GM18499 (cell line): ENCODE results near the gene IFIT2.
A peak's percentile ranks its signal among the peaks of the same experiment; 100 is the strongest.
"Not testable (repeated sequence)": the region's sequence is repeated elsewhere in the genome, so short reads cannot be mapped to it uniquely, and the experiment has no call there.

Source experiments
- ATAC-seq: cut with Tn5 transposase; IDR thresholded peaks from one replicate; pipeline ENCODE4 v1.9.1; 2021; ENCODE audit warnings: moderate number of reproducible peaks; ENCODE audit not compliant: insufficient read depth, unreplicated experiment

IFIT2 gene, protein sequence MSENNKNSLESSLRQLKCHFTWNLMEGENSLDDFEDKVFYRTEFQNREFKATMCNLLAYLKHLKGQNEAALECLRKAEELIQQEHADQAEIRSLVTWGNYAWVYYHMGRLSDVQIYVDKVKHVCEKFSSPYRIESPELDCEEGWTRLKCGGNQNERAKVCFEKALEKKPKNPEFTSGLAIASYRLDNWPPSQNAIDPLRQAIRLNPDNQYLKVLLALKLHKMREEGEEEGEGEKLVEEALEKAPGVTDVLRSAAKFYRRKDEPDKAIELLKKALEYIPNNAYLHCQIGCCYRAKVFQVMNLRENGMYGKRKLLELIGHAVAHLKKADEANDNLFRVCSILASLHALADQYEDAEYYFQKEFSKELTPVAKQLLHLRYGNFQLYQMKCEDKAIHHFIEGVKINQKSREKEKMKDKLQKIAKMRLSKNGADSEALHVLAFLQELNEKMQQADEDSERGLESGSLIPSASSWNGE

DNA sequence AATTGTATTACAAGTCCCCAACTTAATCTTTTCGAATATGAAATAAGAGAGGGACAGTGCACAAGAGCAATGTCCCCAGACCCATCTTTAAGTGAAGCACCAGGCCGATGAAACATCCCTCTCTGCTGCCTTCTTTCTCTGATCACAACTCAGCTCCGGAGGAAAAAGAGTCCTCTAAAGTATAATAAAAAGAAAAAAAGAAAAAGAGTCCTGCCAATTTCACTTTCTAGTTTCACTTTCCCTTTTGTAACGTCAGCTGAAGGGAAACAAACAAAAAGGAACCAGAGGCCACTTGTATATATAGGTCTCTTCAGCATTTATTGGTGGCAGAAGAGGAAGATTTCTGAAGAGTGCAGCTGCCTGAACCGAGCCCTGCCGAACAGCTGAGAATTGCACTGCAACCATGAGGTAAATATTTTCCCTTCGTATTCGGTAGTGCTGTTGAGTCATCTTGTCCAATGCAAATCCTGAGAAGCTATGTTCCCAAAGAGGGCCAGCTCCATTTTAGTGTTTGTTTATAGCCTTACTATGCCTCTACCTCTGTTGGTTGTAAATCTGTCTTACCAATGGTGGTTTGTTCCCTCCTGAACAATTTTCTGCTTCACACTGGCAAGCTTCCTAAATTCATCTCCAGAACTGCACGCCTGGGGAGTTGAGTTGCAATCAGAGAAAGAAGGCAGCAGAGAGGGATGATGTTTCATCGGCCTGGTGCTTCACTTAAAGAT lies at the start of gene IFIT2:
Gene IFIT2, plus strand, starts transcription at position 326 of the 725 bp plus-strand sequence. Its CDS starts 78 bp downstream, at position 404.
- peak; percentile 80 for ATAC-seq

DNA sequence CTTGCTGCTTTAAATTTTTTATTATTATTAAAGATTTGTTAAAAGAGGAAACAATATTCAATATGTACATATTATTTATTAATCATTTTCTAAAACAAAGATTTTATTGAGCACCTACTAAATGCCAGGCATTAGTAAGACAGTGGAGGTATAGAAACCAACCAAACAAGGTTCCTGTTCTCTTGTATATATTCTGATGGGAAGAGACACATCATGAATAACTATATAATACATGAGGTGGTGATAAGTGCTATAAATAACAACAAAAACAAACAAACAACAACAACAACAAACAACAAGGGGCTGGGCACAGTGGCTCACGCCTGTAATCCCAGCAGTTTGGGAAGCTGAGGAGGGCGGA lies 49.6 kb upstream of the IFIT2 start:
- no peak for ATAC-seq

DNA sequence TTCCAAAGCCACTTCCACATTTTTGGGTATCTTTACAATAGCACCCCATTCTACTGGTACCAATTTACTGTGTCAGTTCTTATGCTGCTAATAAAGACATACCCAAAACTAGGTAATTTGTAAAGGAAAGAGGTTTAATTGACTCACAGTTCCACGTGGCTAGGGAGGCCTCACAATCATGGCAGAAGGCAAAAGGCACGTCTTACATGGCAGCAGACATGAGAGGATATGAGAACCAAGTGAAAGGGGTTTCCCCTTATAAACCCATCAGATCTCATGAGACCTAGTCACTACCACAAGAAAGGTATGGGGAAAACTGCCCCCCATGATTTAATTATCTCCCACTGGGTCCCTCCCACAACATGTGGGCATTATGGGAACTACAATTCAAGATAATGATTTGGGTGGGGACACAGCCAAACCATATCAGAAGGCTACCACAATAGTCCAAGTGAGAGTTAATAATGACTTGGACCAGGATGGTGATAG lies 46.7 kb upstream of the IFIT2 start:
- ATAC-seq, result not testable (repeated sequence)

DNA sequence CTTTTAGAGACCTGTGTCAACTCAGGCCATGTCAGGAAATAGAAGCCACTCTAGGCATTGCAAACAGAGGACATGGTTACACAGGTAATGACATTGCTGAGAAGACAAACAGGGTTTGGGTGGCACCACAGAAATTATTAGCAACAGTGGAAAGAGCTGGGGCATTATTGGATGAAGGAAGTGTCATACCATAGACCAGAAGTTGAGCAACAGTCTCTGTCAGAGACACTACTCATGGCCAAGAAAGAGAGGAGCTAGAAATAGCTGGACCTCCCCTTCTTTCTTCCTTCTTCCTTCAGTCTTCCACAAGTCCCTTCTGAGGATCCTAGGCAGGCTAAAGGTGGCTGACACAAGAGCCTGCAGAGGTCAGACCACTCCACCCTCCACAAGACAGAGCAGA lies 46.1 kb upstream of the IFIT2 start:
- no peak for ATAC-seq

DNA sequence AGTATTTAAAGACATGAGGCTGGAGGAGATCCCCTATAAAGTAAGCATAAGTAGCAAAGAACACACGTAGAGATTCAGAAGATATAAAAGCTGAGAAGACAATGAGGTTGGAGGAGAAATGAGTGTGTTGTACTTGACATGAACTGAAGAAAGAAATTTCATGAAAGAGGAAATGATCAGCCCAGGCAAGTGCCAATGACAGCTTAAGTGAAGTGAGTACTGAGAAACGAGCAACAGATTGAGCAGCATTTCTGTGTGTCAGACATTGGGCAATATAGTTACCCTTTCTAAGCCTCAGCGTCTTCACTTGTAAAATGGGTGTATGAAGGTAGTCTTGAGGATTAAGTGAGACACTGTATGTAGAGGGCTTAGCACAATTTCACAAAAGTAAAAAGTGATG lies 45.5 kb upstream of the IFIT2 start:
- ATAC-seq, result no peak

DNA sequence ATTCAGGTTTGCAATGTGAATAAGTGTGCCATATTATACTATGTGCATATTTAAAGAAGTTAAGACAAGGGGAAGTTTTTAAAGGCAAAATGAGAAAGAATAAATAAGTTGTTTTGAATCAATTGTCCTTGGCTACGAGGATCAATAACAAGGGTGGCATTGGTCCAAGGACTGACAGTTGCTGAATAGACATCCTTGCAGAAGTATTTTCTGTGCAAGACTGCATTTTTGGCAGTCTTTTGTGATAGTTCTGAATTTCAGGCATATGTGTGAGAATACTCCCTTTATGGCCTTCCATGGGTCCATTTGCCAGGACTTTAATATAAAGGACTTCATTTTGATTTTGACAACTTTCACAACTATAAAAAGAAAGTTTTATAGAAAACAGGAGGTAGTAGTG lies 44.9 kb upstream of the IFIT2 start:
- ATAC-seq, result no peak

DNA sequence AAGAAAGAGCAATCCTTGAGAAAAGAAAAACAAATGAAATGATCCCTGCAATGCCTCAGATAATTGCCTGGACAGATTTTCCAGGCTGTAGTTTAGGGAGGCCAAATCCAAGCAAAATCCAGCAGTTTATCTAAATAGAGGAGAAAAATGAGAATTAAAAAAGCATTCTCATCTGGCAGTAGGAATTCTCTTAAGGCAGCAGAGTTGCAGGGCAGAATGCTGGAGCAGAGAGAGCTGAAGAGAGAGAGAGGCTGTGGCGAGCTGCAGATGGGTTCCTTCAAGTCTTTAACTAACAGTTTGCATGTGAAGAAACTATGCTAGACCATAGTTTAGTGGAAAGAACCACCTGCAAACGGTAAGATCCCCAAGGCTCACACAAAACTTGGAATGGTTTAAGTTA lies 44.3 kb upstream of the IFIT2 start:
- no peak for ATAC-seq

DNA sequence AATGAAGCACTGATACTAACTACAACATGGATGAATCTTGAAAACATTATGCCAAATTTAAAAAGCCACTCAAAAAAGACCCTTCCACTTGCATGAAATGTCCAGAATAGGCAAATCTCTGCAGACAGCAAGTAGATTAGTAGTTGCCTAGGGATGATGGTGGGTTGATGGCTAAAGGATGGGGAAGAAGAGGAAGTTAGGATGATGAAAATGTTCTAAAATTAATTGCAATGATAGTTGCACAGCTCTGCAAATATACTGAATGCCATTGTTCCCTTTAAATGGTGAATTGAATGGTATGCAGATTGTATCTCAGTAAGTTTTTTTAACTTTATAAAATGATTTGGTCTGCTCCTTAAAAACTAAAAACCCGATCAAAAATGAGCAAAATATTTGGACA lies 43.0 kb upstream of the IFIT2 start:
- ATAC-seq, result no peak

DNA sequence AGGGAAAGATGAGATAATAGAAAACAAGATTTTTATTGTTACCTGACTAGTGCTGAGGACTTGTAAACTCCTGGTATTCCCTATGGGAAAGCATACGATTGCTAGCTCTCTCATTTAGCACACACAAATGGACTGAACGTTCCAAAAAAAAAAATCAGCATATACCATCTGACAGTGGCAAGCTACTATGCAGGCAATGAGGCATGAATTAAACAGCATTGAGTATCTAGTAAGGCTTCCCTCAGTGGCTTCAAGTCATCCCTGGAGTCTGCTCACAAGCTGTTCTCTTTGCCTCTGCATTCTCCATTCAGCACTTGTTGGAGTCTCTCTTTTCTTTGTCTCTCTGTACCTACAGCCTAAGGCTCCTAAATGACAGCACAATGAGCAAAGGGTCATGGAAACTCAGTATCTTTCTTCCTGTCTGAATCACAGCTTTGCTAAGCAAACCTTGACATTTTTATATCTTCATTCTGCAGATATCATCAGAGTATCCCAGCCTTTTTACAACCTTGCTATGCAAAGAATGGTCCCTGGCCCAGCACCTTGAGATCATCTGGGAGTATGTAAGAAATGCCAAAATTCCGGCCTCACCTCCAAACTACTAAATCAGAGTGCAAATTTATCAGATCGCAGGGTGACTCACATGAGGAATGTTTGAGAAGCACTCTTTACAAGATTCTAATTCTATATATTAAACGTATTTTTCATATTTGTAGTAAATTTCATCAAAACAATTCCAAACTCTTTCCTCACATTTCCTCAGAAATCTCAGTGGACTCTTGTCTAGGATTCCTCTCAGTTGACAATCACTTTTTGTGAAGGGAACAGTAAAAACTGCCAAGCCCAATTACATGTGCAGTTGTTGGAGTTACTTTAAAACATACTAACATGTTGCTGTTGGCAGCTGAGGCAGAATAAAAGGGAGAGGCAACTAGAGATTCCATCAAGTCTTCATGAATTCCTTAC lies 39.5 kb upstream of the IFIT2 start:
- ATAC-seq, result no peak

DNA sequence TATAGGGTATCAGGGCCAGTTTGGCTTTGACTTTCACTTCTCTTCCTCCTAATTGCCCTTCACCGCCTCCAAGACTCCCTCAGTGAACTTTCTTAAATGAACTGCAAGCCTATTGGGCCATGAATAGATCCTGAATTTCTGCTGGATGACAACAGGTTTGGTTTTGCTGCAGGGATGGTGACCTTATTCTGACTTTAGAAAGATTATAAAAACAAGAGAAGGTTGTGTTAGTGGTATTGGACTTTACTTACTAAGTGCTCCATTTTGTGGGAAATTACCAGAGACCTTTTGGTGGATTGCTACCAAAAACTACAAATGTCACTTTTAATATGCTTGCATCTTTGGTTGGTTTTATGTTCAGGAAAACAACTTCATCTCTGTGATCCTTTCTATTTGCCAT lies 38.8 kb upstream of the IFIT2 start:
- no peak for ATAC-seq

DNA sequence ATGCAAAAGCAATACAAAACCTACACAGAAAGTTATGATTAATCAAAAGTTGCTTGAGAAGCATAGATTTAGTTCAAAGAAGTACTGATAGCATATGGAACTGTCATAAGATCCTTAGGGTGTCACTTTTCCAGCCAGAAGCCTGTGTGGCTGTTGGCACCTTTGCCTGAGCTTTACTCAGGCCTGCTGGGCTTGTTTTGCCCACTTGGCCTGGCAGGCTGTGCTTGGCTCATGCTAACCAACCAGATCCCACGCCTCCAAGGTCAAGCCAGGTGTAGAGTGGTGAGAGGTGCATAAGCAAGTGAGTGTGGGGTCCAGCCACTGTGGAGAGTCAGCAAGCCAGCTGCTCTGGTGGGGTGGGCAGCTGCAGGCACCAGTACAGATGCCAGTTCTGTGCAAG lies 38.3 kb upstream of the IFIT2 start:
- ATAC-seq, result no peak

DNA sequence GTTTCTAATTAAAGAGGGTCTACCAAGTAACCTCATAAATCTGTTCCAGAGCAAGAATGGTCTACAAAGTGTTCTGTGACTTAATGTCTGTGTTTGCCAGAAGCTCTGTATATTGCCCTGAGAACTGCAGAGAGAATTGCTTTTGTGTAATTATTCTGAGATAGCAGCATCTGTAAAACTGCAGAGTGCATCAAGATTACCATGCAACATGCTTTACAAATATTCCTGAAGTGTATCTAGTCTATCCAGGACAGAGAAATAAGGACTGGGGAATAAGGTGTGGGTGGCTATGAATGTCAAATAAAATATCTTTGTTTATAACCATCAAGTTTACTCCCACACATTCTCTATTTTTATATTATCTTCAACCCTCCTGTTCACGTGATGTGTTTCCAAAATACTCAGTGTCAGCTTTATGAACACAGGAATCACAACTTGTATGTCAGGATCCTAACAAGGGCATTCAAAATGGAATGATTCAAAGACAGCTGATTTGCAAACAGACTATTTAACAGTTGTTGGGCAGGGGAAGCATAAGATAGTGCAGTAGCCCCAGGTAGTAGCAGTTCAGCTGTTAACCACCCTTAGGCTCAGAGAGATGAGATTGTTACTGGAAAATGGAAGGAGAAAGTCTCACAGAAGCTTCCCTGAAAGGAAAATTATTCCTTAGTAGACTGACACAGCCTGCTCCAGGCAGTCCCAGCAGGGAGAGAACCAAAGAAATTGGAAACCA lies 35.0 kb upstream of the IFIT2 start:
- ATAC-seq, result no peak

DNA sequence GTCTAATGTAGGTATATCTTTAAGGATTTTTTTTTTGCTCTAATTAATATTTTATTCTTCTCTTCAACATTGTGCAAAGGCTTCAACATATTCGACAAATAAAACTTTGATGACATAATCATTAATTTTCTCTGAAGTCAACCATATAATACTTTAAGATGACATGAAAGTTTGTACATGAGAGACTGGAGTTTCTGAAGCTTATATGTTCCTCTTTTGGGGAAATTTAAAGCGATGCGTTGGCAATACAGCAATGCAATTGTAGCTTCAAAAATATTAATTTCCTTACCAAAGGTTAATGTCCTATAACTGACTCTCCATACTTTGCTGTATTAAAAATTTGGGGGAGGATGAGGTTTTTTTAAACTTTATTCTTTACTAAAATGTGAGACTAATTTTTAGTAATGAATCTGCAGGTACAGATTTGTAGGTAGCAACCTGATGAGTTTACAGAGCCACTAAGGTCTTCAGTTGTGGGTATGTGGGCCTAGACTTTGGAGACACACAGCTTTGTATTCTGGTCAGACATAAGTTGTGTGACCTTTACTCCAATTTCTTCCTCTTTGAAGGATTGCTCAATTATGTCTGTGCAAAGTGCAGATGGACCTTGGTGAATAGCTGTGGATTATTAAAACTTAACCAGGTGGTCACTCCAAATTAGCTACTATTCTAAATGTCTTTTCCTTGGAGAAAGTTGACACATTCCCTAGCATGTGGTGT lies 32.3 kb upstream of the IFIT2 start:
- no peak for ATAC-seq

DNA sequence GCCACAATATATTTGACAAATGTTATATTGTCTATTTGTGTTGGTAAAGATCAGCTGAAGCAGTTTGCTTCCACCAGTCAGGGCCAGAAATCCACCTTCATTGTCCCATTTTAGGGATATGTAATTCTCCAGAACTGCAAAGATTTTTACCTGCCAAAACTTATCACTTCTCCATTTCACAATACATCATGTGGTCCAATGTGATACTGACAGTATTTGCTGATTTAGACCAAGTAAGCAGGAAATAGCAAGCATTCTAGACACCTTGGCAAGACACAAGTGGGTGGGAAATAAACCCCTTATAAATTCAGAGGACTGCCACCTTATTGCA lies 31.7 kb upstream of the IFIT2 start:
- ATAC-seq, result no peak

DNA sequence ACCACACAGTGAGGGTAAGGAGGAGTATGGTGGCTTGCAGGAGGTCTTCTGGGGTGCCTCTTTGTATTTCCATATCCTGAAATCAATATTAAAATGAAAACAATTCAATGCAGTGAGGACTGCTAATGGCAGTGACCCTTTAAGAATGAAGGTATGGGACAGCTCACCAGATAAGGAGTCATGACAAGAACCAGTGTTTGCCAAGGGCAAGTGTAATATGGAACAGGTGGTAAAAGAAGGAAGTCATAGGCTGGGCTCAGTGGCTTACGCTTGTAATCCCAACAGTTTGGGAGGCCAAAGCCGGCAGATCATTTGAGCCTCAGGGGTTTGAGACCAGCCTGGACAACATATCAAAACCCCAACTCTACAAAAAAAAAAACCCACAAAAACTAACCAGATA lies 30.3 kb upstream of the IFIT2 start:
- no peak for ATAC-seq

DNA sequence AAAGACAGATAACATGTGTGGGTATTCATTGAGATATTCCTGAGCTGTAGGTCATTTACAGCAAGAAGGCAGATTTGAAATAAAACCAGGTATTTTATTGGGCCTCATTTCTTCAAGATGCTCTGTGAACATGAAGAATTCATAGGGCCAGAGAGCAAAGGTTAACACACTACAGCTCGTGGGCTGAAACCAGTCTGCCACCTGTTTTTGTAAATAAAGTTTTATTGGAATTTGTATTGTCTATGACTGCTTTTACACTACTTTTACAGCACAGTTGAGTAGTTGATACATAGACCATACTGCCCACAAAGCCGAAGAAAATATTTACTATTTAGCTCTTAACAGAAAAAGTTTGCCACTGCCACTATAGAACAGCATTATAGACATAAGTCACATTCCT lies 28.2 kb upstream of the IFIT2 start:
- ATAC-seq, result no peak

DNA sequence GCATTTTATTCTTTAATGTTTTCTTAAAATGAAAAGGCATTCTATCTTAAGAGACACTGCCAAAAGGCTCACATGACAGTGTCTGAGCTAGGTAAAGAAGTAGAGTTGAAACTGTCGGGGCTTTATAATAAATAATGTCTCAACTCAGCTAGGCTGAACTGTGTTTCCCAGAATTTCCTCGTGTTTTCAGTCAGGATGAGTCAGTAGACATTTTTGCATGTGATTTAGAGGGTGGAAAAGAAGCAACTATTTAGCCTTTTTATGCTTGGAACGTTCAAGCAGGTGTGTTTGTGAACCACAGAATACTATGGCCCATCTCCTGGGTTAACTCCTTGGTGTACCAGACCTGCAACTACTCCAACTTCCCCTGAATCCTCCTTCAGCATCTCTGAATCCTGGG lies 26.9 kb upstream of the IFIT2 start:
- no peak for ATAC-seq

DNA sequence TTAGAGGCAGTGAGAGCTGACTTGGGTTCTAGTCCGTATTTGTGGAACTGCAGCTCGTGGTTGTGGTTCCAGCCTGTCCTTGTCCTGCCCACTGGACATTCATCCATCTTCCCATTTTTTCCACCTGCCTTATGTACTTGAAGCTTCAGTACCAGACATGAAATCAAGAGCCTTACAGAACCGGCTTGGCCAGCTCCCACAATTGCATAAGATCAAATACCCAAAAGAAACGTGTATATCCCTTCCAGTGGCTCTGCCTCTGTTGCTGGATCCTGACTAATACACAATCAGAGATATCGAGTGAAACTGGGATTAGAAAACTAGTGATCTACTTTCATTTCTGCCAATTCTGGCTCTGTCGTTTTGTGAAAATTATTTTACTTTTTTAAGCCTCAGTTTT lies 26.5 kb upstream of the IFIT2 start:
- no peak for ATAC-seq

DNA sequence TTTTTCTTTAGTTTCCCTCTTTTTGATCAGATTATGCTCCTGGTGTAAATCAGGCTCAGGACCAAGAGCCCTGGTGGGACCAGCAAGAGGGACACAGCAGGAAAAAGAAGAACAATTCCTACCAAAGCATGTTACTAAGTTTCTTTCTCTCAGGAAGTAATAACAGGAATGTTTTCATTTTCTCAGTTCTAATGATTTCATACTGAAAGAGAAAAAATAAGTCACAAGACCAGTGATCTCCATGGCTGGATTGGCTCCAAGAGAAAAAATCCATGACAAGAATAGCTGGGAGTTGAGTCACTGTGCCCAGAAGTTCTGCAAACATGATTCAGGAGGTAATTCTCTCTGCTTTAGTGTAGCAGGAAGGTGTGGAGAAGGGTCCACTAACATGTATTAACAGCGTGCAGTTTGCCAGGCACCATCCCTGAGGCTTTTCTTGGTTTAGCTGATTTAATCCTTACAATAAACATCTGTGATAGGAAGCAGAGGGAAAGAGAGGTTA lies 23.8 kb upstream of the IFIT2 start:
- ATAC-seq, result no peak
